AG09319 (cell line): ENCODE data around the gene SOX30.
"Not testable (repeated sequence)": the region's sequence is repeated elsewhere in the genome, so short reads cannot be mapped to it uniquely, and the experiment has no call there.

Experiments
- DNase-seq: peaks from one replicate; pipeline ENCODE4 v3.0.0-alpha.2; 2010; ENCODE audit warnings: low read depth; ENCODE audit errors: extremely low read depth
- TF ChIP-seq, protein P1 (sequence below): IDR thresholded peaks from 2 replicates; pipeline ENCODE4 v1.5.1; 2011; ENCODE audit warnings: low read depth, mild to moderate bottlenecking, inconsistent platforms, low read length, moderate library complexity

SOX30 gene

GRCh38 chr5:157652377-157652692 lies at the start of gene SOX30:
SOX30 (minus strand) TSS chr5:157652438; CDS start chr5:157652078, 360 bp downstream.
- TF ChIP-seq, protein P1, sequence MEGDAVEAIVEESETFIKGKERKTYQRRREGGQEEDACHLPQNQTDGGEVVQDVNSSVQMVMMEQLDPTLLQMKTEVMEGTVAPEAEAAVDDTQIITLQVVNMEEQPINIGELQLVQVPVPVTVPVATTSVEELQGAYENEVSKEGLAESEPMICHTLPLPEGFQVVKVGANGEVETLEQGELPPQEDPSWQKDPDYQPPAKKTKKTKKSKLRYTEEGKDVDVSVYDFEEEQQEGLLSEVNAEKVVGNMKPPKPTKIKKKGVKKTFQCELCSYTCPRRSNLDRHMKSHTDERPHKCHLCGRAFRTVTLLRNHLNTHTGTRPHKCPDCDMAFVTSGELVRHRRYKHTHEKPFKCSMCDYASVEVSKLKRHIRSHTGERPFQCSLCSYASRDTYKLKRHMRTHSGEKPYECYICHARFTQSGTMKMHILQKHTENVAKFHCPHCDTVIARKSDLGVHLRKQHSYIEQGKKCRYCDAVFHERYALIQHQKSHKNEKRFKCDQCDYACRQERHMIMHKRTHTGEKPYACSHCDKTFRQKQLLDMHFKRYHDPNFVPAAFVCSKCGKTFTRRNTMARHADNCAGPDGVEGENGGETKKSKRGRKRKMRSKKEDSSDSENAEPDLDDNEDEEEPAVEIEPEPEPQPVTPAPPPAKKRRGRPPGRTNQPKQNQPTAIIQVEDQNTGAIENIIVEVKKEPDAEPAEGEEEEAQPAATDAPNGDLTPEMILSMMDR, result no peak
- no peak for DNase-seq

DNA sequence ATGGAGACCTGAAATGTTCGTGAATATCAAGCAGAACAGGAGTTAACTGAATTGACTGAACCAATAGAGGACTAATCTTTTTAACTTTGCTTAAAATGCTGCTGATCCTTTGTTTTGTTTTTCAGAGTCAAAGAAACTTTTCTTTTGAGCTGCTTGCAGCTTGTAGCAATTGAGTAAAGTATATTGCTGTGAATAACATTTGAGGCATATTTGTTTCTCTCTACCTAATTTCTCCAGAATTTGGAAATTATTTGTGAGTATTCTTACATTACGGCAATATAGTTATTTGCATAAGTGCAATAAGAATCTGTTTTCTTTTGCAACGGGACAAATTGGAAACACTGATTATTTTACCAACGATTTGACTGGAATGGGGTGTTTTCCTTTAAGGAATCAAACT lies 46.4 kb upstream of the SOX30 start:
- DNase-seq, result not testable (repeated sequence)

DNA sequence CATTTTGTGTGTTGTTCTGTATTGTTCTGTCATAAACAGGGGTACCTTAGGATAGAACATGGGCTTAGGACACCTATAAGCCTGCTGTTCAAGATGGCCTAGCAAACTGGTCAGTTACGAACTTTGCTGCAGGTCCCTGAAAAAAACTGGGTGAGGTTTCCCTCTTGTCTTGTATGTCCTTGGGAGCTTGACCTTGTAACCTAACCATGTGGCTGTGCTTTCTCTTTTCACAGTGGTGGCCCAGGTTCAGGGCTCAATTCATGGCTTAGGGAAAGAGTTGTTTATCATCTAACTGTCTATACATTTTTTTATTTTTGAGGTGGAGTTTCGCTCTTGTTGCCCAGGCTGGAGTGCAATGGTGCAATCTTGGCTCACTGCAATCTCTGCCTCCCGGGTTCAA lies 43.9 kb upstream of the SOX30 start:
- not testable (repeated sequence) for DNase-seq

GRCh38 chr5:157693816-157694215 lies 41.6 kb upstream of the SOX30 start:
- not testable (repeated sequence) for DNase-seq

- DNase-seq, result no peak
- TF ChIP-seq, protein P1, result no peak
These were observed 38.6 kb upstream of the SOX30 start for GRCh38 chr5:157690690-157691433.

- DNase-seq, result no peak
- TF ChIP-seq, protein P1, result no peak
These were observed 37.9 kb upstream of the SOX30 start for GRCh38 chr5:157689942-157690689.

DNA sequence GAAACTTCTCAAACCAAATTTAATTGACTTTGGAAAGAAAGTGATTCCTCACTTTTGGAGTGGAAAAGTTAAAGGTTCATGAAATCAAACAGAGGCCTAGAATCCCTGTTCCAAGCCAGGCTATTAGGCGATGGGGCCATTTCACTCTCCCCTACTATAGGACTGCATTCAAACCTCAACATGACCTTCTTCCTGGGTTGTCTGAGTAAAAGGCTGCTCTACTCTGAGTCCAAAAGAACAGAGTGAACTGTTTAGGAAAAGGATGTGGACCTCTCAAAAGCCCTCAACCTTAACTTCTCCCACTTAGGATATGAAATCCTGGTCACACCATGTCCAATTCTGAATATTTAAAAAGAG lies 34.9 kb upstream of the SOX30 start:
- TF ChIP-seq, protein P1, result no peak
- DNase-seq, result no peak

GRCh38 chr5:157686276-157687197 lies 34.3 kb upstream of the SOX30 start:
- DNase-seq, result not testable (repeated sequence)

DNA sequence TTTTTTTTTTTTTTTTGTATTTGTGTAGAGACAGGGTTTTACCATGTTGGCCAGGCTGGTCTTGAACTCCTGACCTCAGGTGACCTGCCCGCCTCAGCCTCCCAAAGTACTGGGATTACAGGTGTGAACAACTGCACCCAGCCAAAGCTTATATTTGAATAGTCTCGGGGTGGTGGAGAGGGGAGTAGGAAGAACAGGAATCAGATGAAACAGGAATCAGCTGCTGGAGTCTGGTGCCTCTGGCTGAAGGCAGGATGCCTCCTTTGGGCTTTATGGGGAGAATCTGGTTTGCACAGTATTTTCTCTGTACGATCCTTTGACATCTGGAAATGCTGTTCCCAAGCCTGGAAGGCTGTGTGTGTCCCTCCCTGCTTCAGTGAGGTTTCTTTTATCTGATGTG lies 30.0 kb upstream of the SOX30 start:
- DNase-seq, result no peak
- TF ChIP-seq, protein P1, result no peak
